ENCODE data around the gene SEMA5A.

SEMA5A gene

DNA sequence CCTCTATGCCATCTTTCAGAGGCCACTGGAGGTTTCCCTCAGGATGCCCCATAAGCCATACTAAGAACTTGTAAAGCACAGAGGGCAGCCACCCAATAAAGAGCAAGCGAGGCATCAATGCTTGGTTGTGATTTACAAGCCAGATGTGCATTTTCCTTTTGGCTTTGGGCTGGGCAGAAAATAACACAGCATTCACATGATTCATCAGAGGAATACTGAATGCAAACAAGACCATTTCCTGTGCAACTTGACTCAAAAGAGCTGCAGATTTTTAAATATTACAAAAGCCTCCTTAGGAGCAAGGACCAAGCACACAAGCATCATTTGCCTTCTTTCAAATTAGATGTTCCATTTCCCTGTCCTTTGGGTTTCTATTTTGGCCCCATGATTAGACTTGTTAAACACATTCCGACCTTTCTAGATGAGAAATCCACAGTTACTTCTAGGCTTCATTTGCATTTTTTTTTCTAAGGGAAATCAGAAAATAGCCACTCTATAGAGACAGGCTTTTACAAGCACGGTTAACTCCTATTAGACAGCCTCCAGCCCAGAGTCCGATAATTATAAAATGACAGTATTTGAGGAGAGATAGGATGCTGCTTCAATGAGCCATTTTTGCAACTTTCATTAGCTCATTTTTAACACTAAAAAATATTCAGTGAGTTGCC, 207.8 kb downstream of the SEMA5A start:
- Histone ChIP-seq H3K23ac (ENCODE audit: low read length in 2 of 2) (no peak overlapping the region), H3K14ac (ENCODE audit: low read length in 2 of 2) (no peak overlapping the region), H3K4ac (ENCODE audit: low read depth in 1 of 2, low read length in 2 of 2) (no peak overlapping the region), H4K91ac (ENCODE audit: low read length) (no peak overlapping the region), H3K36me3 (ENCODE audit: control insufficient read depth in 1 of 2, insufficient read depth in 2 of 2, low read depth in 1 of 2, low read length in 2 of 2) (peaks cover 0 to 2% of the 10 kb centered on the region in 2 experiments), H3K4me1 (ENCODE audit: control insufficient read depth, insufficient read depth, low read depth, low read length) (no peaks in the 10 kb centered on the region), H2AK5ac (ENCODE audit: low read length, severe bottlenecking) (no peak overlapping the region), H2BK5ac (ENCODE audit: low read depth, low read length, poor library complexity, severe bottlenecking) (no peak overlapping the region), H3K27ac (ENCODE audit: low read length, poor library complexity, severe bottlenecking) (peak overlapping the region; percentile 36), H3K27me3 (ENCODE audit: control insufficient read depth in 1 of 2, insufficient read depth in 1 of 2, low read length in 2 of 2) (no peaks in the 10 kb centered on the region), H3K4me2 (ENCODE audit: low read length, poor library complexity, severe bottlenecking) (no peak overlapping the region), H3K18ac (ENCODE audit: low read depth in 1 of 2, low read length in 2 of 2) (no peak overlapping the region), H3K79me1 (replicated peaks; ENCODE audit: low read length, poor library complexity, severe bottlenecking) (peaks cover 18% of the 10 kb centered on the region), H2AFZ (ENCODE audit: low read depth, low read length) (no peak overlapping the region), H2BK15ac (ENCODE audit: low read depth, poor library complexity, severe bottlenecking) (no peak overlapping the region), H3K9ac (ENCODE audit: low read length) (no peak overlapping the region), H3K9me3 (ENCODE audit: control insufficient read depth, low read length) (no peaks in the 10 kb centered on the region), H2BK120ac (ENCODE audit: low read depth, low read length) (no peak overlapping the region), H2BK12ac (ENCODE audit: low read length in 2 of 2) (no peak overlapping the region), H3K4me3 (ENCODE audit: insufficient read depth in 1 of 2, low read depth in 1 of 2, low read length in 2 of 2) (no peak overlapping the region), H4K8ac (ENCODE audit: low read length) (no peak overlapping the region)
- WGBS = 23% methylated on average over 2 of the region's 4 CpGs
- peak; percentile 79 for DNase-seq

DNA sequence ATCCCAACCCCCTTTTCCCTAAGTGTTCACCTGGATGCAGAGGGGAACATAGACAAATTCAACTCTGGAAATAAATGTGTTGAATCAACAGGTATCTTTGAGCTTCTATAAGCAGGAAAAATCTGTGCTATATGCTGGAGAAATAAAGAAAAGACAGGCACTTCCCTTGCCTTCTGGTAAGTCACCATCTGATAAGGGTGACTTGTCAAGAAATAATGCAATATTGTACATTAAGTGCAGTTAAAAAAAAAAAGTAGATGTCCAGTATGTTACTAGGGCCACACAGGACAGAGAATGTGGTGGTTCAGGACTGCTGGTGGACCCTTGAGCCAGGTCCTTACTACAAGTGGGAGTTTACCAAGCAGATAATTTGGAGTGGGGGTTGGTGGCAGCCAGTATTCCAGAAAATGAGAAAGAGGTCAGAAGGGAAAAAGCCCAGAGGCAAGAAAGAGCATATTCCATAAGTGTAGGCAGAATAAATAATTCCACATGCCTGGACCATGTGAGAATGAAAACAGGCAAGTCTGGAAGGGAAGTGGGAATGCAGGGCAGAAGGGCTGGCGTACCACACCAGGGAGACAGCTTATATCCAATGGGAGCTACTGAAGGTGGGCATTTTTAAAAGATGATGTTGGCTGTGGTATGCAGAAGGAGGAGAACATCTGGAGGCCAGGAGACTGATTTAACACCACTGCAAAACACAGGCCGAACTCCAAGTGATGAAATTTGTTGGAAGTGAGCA, 209.9 kb downstream of the SEMA5A start:
- Histone ChIP-seq H2BK120ac (ENCODE audit: low read depth, low read length) (no peak overlapping the region), H2BK12ac (ENCODE audit: low read length in 2 of 2) (peak overlapping the region; percentile 31 to 87), H3K9ac (ENCODE audit: low read length) (no peak overlapping the region), H4K8ac (ENCODE audit: low read length) (peak overlapping the region; percentile 61), H3K4me1 (ENCODE audit: control insufficient read depth, insufficient read depth, low read depth, low read length) (no peaks in the 10 kb centered on the region), H3K23ac (ENCODE audit: low read length in 2 of 2) (no peak overlapping the region), H3K4me2 (ENCODE audit: low read length, poor library complexity, severe bottlenecking) (no peak overlapping the region), H3K9me3 (ENCODE audit: control insufficient read depth, low read length) (no peaks in the 10 kb centered on the region), H3K4me3 (ENCODE audit: insufficient read depth in 1 of 2, low read depth in 1 of 2, low read length in 2 of 2) (no peak overlapping the region), H2AFZ (ENCODE audit: low read depth, low read length) (no peak overlapping the region), H2BK15ac (ENCODE audit: low read depth, poor library complexity, severe bottlenecking) (no peak overlapping the region), H2BK5ac (ENCODE audit: low read depth, low read length, poor library complexity, severe bottlenecking) (no peak overlapping the region), H4K91ac (ENCODE audit: low read length) (peak overlapping the region; percentile 23), H3K36me3 (ENCODE audit: control insufficient read depth in 1 of 2, insufficient read depth in 2 of 2, low read depth in 1 of 2, low read length in 2 of 2) (peaks cover 0 to 10% of the 10 kb centered on the region in 2 experiments), H3K14ac (ENCODE audit: low read length in 2 of 2) (no peak overlapping the region), H3K4ac (ENCODE audit: low read depth in 1 of 2, low read length in 2 of 2) (no peak overlapping the region), H3K27ac (ENCODE audit: low read length, poor library complexity, severe bottlenecking) (no peak overlapping the region), H3K79me1 (replicated peaks; ENCODE audit: low read length, poor library complexity, severe bottlenecking) (peaks cover 19% of the 10 kb centered on the region), H2AK5ac (ENCODE audit: low read length, severe bottlenecking) (no peak overlapping the region), H3K27me3 (ENCODE audit: control insufficient read depth in 1 of 2, insufficient read depth in 1 of 2, low read length in 2 of 2) (no peaks in the 10 kb centered on the region), H3K18ac (ENCODE audit: low read depth in 1 of 2, low read length in 2 of 2) (no peak overlapping the region)
- 100% methylated on average over 2 of the region's 2 CpGs for WGBS
- DNase-seq = no peak

DNA sequence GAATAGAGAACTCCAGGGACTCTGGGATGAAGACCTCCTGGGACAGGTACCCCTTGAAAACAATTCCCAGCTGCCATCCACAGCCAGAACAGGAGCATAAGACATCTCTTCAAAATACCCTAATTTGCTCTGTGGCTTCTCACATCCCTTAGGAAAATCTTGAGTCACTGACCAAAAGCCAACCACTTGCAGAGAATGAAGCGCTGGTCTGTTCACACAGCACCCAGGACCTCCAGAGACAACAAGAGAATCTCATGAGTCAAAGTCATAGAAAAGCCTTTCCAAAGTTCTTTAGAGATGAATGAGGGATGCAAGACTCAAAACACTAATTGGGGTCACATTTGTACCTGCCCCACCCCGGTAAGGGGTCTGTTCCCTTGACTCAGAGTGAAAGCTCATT, 210.6 kb downstream of the SEMA5A start:
- no peak for DNase-seq
- H3K36me3 ChIP-seq (ENCODE audit: control insufficient read depth in 1 of 2, insufficient read depth in 2 of 2, low read depth in 1 of 2, low read length in 2 of 2) = peaks cover 0 to 10% of the 10 kb centered on the region in 2 experiments
- H2AFZ ChIP-seq (ENCODE audit: low read depth, low read length) = no peak overlapping the region
- H3K4ac ChIP-seq (ENCODE audit: low read depth in 1 of 2, low read length in 2 of 2) = no peak overlapping the region
- no peak overlapping the region for H2BK120ac ChIP-seq (ENCODE audit: low read depth, low read length)
- H2BK15ac ChIP-seq (ENCODE audit: low read depth, poor library complexity, severe bottlenecking) = no peak overlapping the region
- no peak overlapping the region for H2BK5ac ChIP-seq (ENCODE audit: low read depth, low read length, poor library complexity, severe bottlenecking)
- no peak overlapping the region for H3K14ac ChIP-seq (ENCODE audit: low read length in 2 of 2)
- H2BK12ac ChIP-seq (ENCODE audit: low read length in 2 of 2) = peak overlapping the region in 1 of 2 experiments; percentile 22
- H3K9me3 ChIP-seq (ENCODE audit: control insufficient read depth, low read length) = no peaks in the 10 kb centered on the region
- no peak overlapping the region for H3K18ac ChIP-seq (ENCODE audit: low read depth in 1 of 2, low read length in 2 of 2)
- no peak overlapping the region for H2AK5ac ChIP-seq (ENCODE audit: low read length, severe bottlenecking)
- no peak overlapping the region for H3K4me3 ChIP-seq (ENCODE audit: insufficient read depth in 1 of 2, low read depth in 1 of 2, low read length in 2 of 2)
- peaks cover 17% of the 10 kb centered on the region for H3K79me1 ChIP-seq (replicated peaks; ENCODE audit: low read length, poor library complexity, severe bottlenecking)
- WGBS = 100% methylated on average over 2 of the region's 2 CpGs
- H3K27ac ChIP-seq (ENCODE audit: low read length, poor library complexity, severe bottlenecking) = no peak overlapping the region
- no peak overlapping the region for H3K23ac ChIP-seq (ENCODE audit: low read length in 2 of 2)
- no peak overlapping the region for H4K91ac ChIP-seq (ENCODE audit: low read length)
- no peaks in the 10 kb centered on the region for H3K4me1 ChIP-seq (ENCODE audit: control insufficient read depth, insufficient read depth, low read depth, low read length)
- H3K27me3 ChIP-seq (ENCODE audit: control insufficient read depth in 1 of 2, insufficient read depth in 1 of 2, low read length in 2 of 2) = no peaks in the 10 kb centered on the region
- H3K4me2 ChIP-seq (ENCODE audit: low read length, poor library complexity, severe bottlenecking) = no peak overlapping the region
- no peak overlapping the region for H3K9ac ChIP-seq (ENCODE audit: low read length)
- H4K8ac ChIP-seq (ENCODE audit: low read length) = no peak overlapping the region

DNA sequence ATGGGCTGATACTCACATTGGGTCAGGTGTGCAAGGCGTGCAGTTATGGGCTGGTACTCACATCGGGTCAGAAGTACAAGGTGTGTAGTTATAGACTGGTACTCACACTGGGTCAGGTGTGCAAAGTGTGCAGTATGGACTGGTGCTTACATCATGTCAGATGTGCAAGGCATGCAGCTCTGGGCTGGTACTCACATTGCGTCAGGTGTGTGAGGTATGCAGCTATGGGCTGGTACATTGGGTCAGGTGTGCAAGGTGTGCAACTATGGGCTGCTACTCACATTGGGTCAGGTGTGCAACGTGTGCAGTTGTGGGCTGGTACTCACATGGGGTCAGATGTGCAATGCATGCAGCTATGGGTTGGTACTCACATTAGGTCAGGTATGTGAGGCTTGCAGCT, 213.8 kb downstream of the SEMA5A start:
- no peak overlapping the region for H3K4me3 ChIP-seq (ENCODE audit: insufficient read depth in 1 of 2, low read depth in 1 of 2, low read length in 2 of 2)
- 95% methylated on average over 4 of the region's 4 CpGs for WGBS

More for the DNA sequence above, 213.8 kb downstream of the SEMA5A start:
- H3K27me3 ChIP-seq (ENCODE audit: control insufficient read depth in 1 of 2, insufficient read depth in 1 of 2, low read length in 2 of 2) = no peaks in the 10 kb centered on the region
- H3K9ac ChIP-seq (ENCODE audit: low read length) = no peak overlapping the region
- no peaks in the 10 kb centered on the region for H3K9me3 ChIP-seq (ENCODE audit: control insufficient read depth, low read length)
- H3K4me2 ChIP-seq (ENCODE audit: low read length, poor library complexity, severe bottlenecking) = no peak overlapping the region
- H3K18ac ChIP-seq (ENCODE audit: low read depth in 1 of 2, low read length in 2 of 2) = no peak overlapping the region
- no peak overlapping the region for H2BK15ac ChIP-seq (ENCODE audit: low read depth, poor library complexity, severe bottlenecking)
- no peak overlapping the region for H3K4ac ChIP-seq (ENCODE audit: low read depth in 1 of 2, low read length in 2 of 2)
- H4K91ac ChIP-seq (ENCODE audit: low read length) = peak overlapping the region; percentile 57
- H3K4me1 ChIP-seq (ENCODE audit: control insufficient read depth, insufficient read depth, low read depth, low read length) = no peaks in the 10 kb centered on the region
- no peak overlapping the region for H4K8ac ChIP-seq (ENCODE audit: low read length)
- H2BK12ac ChIP-seq (ENCODE audit: low read length in 2 of 2) = no peak overlapping the region
- DNase-seq = no peak
- H3K36me3 ChIP-seq (ENCODE audit: control insufficient read depth in 1 of 2, insufficient read depth in 2 of 2, low read depth in 1 of 2, low read length in 2 of 2) = peaks cover 0 to 10% of the 10 kb centered on the region in 2 experiments
- no peak overlapping the region for H3K14ac ChIP-seq (ENCODE audit: low read length in 2 of 2)
- H2BK5ac ChIP-seq (ENCODE audit: low read depth, low read length, poor library complexity, severe bottlenecking) = no peak overlapping the region
- H3K79me1 ChIP-seq (replicated peaks; ENCODE audit: low read length, poor library complexity, severe bottlenecking) = peaks cover 13% of the 10 kb centered on the region
- no peak overlapping the region for H3K23ac ChIP-seq (ENCODE audit: low read length in 2 of 2)
- H2AK5ac ChIP-seq (ENCODE audit: low read length, severe bottlenecking) = no peak overlapping the region
- no peak overlapping the region for H2AFZ ChIP-seq (ENCODE audit: low read depth, low read length)
- no peak overlapping the region for H2BK120ac ChIP-seq (ENCODE audit: low read depth, low read length)
- H3K27ac ChIP-seq (ENCODE audit: low read length, poor library complexity, severe bottlenecking) = no peak overlapping the region

All from mesenchymal stem cell (in vitro differentiated cells and primary cell).